ENCODE data around the gene GRB10.

- TF ChIP-seq CTCF (IDR thresholded peaks at IDR 0.05) (no peak), POLR2A (IDR thresholded peaks at IDR 0.05) (no peak)
Observed at GRCh38 chr7:50663396-50664102, 119.1 kb downstream of the GRB10 start.

Measured in Peyer's patch (tissue), 4 donors.